Epidermal melanocyte (primary cell): ENCODE results near the gene ZNF805.
"Not testable (repeated sequence)": the region's sequence is repeated elsewhere in the genome, so short reads cannot be mapped to it uniquely, and the experiment has no call there.

ENCODE experiments used
- DNase-seq: peaks from one replicate; pipeline ENCODE4 v3.0.0; 2011; ENCODE audit warnings: low spot score; ENCODE audit not compliant: insufficient read length

The ZNF805 gene

DNA sequence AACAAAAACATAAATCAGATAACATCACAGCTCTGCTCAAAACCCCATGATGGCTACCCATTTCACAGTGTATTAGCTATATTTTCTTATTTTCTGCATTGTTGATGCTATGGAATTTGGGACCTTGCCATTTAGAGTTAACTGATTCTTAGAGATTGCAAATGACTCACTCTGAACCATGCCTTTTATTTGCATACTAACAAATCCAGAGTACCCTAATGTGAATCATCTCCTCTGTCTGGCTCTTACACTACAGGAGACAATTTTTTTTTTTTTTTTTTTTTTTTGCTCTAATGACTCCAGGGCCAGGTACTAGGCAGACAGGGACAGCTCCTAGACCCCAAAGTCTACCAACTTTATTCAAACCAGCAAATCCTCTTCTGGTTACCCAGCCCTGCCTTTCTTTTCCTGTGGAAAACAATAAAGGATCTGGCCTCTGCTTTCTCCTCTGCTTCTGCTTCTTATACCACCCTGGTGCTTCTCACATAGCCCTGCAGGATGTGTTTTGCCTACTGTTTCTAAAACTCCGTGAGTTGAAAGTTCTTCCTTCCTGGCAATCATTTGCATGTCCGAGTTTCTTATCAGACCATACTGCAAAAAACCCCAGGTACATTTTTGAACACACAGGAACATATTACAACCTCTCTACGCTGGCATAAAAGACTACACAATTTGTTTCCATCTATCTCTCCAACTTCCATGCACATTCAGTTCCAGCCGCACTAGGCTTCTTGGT is 29.3 kb downstream of the ZNF805 start:
- no peak for DNase-seq

GRCh38 chr19:57271280-57271679 is 30.8 kb downstream of the ZNF805 start:
- DNase-seq, result no peak

GRCh38 chr19:57273014-57273413 is 32.6 kb downstream of the ZNF805 start:
- no peak for DNase-seq

DNA sequence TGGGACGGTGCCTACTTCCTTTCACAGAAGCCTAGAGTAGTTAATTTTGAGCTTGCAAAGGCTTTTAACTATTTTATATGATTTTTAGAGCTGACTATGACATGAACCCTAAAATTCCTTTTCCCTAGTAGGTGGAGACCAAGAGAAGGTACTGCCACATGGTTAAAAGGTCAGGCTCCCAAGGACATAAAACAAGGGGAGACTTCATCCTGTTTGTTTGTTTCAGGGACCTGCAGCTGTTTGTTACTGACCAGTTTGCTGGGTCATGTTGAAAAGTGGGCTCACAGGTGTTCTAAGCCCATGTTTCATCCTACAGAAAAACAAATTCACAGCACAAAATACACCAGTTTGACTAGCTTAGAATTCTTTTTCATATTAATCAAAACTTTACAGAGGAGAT is 36.0 kb downstream of the ZNF805 start:
- DNase-seq, result no peak

DNA sequence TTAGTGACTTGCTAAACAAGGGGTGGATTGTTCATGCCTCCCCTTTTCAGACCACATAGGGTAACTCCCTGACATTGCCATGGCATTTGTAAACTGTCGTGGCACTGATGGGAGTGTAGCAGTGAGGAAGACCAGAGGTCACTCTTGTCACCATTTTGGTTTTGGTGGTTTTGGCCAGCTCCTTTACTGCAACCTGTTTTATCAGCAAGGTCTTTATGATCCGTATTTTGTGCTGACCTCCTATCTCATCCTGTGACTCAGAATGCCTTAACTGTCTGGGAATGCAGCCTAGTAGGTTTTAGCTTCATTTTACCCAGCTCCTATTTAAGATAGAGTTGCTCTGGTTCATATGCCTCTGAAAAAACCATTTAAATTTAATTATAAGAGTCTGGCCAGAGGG is 38.0 kb downstream of the ZNF805 start:
- not testable (repeated sequence) for DNase-seq

- peak; percentile 95 for DNase-seq
Observed at GRCh38 chr19:57279418-57280164, 39.2 kb downstream of the ZNF805 start.

- peak; percentile 94 for DNase-seq
Observed at GRCh38 chr19:57280165-57280961, 39.9 kb downstream of the ZNF805 start, which contains the start of gene ZNF460. Gene ZNF460 (plus strand): TSS chr19:57280485. CDS start chr19:57280807, 322 bp downstream.

DNA sequence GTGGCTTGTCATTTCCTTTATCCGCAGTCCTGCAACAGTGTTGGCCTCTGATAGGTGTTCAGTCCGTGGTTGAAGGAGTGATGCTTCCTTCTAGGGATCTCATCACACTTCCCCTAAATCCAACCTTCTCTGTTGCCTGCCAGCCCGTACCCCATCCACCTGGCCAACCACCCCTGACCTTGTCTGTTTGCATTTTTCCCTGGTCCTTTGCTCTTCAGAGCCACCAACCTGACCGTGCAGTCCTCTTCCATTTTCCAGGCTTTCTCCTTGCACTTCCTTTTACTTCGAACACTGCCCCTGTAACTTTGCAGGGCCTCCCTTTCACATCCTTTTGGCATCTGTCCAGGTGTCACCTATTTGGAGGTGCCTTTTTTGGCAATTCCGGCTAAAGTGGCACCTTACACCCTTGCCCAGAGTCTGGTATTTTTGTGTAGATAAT is 40.5 kb downstream of the ZNF805 start:
- no peak for DNase-seq

DNA sequence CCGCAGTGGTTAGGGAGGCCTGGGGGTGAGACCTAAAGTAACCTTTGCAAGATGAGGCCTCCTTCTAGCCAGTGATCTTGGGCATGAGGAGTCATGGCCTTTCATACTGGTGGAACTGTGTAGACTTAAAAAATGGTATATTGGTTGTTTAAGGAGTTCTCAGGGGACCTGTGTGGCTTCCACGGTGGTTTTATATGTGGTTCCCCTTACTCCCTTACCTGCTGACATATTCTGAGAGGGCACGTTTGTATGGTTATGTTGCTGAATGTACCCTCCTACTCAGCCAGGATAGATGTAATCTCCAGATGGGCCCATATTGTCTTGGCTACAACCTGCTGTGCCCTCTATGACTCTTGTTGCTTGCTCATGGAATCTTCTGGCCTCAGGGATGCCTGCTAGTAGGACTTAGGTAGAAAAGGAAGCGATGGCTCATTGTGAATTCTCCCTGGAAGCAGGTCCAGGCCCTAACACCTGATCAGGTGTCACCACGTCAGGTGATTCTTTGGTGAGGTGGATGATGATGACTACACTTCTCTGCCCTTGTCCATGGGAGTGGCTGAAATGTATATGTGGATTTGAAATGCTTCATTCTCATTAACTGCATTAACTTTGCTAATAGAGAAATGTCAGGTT is 41.7 kb downstream of the ZNF805 start:
- DNase-seq, result no peak

DNA sequence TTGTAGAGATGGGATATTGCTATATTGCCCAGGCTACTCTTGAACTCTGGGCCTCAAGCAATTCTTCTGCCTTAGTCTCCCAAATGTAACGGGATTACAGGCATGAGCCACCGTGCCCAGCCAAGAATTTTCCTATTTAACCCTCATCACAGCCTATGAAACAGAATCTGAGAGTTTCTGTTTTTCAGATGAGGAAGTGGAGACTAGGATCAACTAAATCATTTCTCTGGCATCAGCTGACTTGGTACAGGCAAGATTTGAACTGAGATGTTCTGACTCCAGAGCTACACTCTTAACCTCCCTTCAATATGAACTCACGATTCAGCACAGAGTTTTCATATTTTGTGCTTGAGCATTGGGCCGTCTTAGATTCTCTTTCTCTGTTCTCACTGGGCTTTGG is 47.9 kb downstream of the ZNF805 start:
- DNase-seq, result no peak

DNA sequence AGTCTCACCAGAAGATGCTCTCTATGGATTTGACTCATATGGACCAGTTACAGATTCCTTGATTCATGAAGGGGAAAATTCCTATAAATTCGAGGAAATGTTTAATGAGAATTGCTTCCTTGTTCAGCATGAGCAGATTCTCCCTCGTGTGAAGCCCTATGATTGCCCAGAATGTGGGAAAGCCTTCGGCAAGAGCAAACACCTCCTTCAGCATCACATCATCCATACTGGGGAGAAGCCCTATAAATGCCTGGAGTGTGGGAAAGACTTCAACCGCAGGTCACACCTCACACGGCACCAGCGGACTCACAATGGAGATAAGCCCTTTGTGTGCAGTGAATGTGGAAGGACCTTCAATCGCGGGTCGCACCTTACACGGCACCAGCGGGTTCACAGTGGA is 50.5 kb downstream of the ZNF805 start:
- DNase-seq, result no peak

- DNase-seq, result no peak
Observed at GRCh38 chr19:57292547-57292946, 52.1 kb downstream of the ZNF805 start.

GRCh38 chr19:57293719-57294118 is 53.3 kb downstream of the ZNF805 start:
- DNase-seq, result no peak

DNA sequence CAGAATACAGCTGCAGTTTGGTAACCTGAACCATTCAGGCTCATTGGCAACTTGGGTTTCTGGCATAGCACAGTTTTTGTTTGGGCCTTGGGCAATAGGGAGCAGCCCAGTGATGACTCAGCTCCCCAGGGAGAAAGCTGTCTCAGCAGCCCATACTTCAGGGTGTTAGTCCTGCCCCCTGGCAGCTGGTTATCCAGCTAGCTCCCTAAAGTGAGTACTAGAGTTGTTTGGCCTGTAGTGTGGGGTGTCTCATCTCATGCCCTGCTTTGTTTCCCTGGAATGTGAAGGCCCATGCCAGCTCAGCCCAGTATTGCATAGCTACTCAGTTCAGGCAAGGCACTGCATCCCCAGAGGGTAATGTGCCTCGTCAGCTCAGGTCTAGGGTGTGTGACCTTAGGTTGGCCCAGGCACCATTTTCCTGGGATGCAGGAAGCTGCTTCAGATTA is 61.6 kb downstream of the ZNF805 start:
- peak; percentile 29 for DNase-seq

DNA sequence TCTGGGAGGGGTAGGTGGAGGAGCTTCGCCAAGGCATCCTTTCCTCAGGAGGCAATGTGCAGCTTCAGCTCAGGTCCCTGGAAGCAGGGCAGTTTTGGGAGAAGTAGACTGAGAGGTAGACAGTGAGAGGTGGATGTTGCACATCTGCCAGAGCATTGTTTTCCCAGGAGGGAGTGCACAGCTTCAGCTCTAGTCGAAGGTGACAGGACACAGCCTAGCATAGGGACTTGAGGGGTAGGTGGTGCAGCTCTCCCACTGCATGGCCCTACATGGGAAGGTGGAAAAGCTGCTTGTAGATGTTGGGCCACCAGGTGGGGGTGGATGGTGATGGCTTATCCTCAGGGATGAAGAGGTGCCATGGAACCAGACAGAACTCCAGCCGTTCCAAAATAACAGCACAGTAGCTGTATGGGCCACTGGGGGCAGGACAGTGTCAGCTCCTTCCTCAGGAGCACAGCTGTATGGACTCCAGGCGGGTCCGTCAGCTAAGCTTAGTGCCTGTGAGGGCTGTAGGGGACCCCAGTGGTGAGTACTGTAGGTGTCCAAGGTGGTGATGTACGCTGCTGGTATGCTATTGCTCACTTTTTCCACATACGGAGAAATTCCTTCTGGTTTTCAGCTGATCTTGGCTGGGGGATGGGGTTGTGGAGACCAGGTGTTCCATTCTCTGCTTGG is 62.4 kb downstream of the ZNF805 start:
- DNase-seq, result no peak
